IPS-18c (cell line): ENCODE data around the gene GALNT9.

Experiments used
- H3K4me3 ChIP-seq: 2 replicates; pipeline ENCODE4 v1.7.0; 2013; ENCODE audit warnings: low read depth, mild to moderate bottlenecking, low read length, moderate library complexity; ENCODE audit not compliant: insufficient read depth
- H3K9me3 ChIP-seq: one replicate; pipeline ENCODE4 v1.6.1; 2013; ENCODE audit warnings: mild to moderate bottlenecking, low read length, moderate library complexity; ENCODE audit not compliant: control insufficient read depth, insufficient read depth

Gene GALNT9

GRCh38 chr12:132165584-132165983 is 163.8 kb downstream of the GALNT9 start:
- Histone ChIP-seq H3K9me3 (no peaks in the 10 kb centered on the region), H3K4me3 (no peak overlapping the region)

GRCh38 chr12:132164426-132164825 is 165.0 kb downstream of the GALNT9 start:
- Histone ChIP-seq H3K4me3 (no peak overlapping the region), H3K9me3 (no peaks in the 10 kb centered on the region)

- no peak overlapping the region for H3K4me3 ChIP-seq
Measured at GRCh38 chr12:132163911-132164288, 165.5 kb downstream of the GALNT9 start.

GRCh38 chr12:132163041-132163910 is 166.1 kb downstream of the GALNT9 start:
- H3K4me3 ChIP-seq, result no peak overlapping the region
- no peaks in the 10 kb centered on the region for H3K9me3 ChIP-seq

More at GRCh38 chr12:132163911-132164288, 165.5 kb downstream of the GALNT9 start:
- H3K9me3 ChIP-seq, result no peaks in the 10 kb centered on the region

GRCh38 chr12:132162508-132163031 is 166.8 kb downstream of the GALNT9 start:
- no peaks in the 10 kb centered on the region for H3K9me3 ChIP-seq
- no peak overlapping the region for H3K4me3 ChIP-seq

- H3K9me3 ChIP-seq, result no peaks in the 10 kb centered on the region
- H3K4me3 ChIP-seq, result no peak overlapping the region
Measured at GRCh38 chr12:132161796-132162507, 167.4 kb downstream of the GALNT9 start.

GRCh38 chr12:132161036-132161781 is 168.2 kb downstream of the GALNT9 start:
- Histone ChIP-seq H3K4me3 (no peak overlapping the region), H3K9me3 (no peaks in the 10 kb centered on the region)

GRCh38 chr12:132160601-132161035 is 168.8 kb downstream of the GALNT9 start:
- H3K9me3 ChIP-seq, result no peaks in the 10 kb centered on the region
- H3K4me3 ChIP-seq, result no peak overlapping the region

GRCh38 chr12:132160016-132160415 is 169.4 kb downstream of the GALNT9 start:
- no peaks in the 10 kb centered on the region for H3K9me3 ChIP-seq
- no peak overlapping the region for H3K4me3 ChIP-seq

- Histone ChIP-seq H3K9me3 (no peaks in the 10 kb centered on the region), H3K4me3 (no peak overlapping the region)
Measured at GRCh38 chr12:132159555-132160003, 169.8 kb downstream of the GALNT9 start.

- H3K4me3 ChIP-seq, result no peak overlapping the region
- H3K9me3 ChIP-seq, result no peaks in the 10 kb centered on the region
Measured at GRCh38 chr12:132158677-132159554, 170.5 kb downstream of the GALNT9 start.

GRCh38 chr12:132157733-132158409 is 171.5 kb downstream of the GALNT9 start:
- Histone ChIP-seq H3K4me3 (no peak overlapping the region), H3K9me3 (no peaks in the 10 kb centered on the region)

- no peaks in the 10 kb centered on the region for H3K9me3 ChIP-seq
- no peak overlapping the region; the same call in 1 of the 2 replicates for H3K4me3 ChIP-seq
Measured at GRCh38 chr12:132156573-132157325, 172.6 kb downstream of the GALNT9 start.

- Histone ChIP-seq H3K4me3 (no peak overlapping the region), H3K9me3 (no peaks in the 10 kb centered on the region)
Measured at GRCh38 chr12:132155771-132156572, 173.4 kb downstream of the GALNT9 start.
